ENCODE data around the gene ZNF420. TPM values are rescaled to one million over a fixed set of nuclear protein-coding genes. Genes with fewer than 3 reads are reported as not detected.

The ZNF420 gene
- total RNA-seq, 1 experiment from 2014 or later = 9.8 TPM

DNA sequence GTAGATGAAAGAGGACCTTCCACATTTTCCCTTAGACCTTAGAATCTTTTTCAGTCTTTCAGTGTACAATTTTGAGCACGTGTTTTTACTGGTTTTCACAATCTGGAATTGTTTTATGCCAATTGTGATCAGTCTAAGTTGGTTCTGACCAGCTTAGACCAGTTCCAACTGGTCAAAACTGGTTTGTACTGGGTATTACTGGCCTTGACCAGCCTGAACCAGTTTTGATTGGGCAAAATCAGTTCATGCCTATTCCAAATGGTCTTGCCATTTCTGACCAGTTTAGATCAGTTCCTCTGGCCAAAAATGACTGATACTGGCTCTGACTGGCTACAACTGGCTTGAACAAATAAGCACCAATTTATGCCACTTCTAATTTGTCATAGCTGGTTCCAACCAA, 57.9 kb downstream of the ZNF420 start:
- H2BK12ac ChIP-seq (ENCODE audit: insufficient read length, low read depth, low read length) = no peak overlapping the region
- H3K79me1 ChIP-seq (ENCODE audit: insufficient read depth, low read depth, low read length, poor library complexity, severe bottlenecking) = no peaks in the 10 kb centered on the region
- Mint-ChIP-seq H3K4me1 (no peaks in the 10 kb centered on the region), H3K36me3 (ENCODE audit: insufficient read depth in 1 of 3, low read depth in 3 of 3) (peaks cover 13 to 35% (median 23%) of the 10 kb centered on the region in 3 experiments; a peak in 6 of 7 replicates), H3K27ac (no peak overlapping the region), H3K4me3 (no peak overlapping the region), H3K27me3 (ENCODE audit: low read depth) (peaks cover 4% of the 10 kb centered on the region), H3K9me3 (peaks cover 91 to 97% of the 10 kb centered on the region in 2 experiments)
- no peak overlapping the region for H4K8ac ChIP-seq (replicated peaks; ENCODE audit: insufficient read length, low read depth, low read length)
- no peak overlapping the region for H3K4me2 ChIP-seq (ENCODE audit: insufficient read depth, insufficient read length, low read length)
- no peaks in the 10 kb centered on the region for H4K20me1 ChIP-seq (ENCODE audit: control insufficient read depth, insufficient read depth, insufficient read length)
- TF ChIP-seq, protein P1, sequence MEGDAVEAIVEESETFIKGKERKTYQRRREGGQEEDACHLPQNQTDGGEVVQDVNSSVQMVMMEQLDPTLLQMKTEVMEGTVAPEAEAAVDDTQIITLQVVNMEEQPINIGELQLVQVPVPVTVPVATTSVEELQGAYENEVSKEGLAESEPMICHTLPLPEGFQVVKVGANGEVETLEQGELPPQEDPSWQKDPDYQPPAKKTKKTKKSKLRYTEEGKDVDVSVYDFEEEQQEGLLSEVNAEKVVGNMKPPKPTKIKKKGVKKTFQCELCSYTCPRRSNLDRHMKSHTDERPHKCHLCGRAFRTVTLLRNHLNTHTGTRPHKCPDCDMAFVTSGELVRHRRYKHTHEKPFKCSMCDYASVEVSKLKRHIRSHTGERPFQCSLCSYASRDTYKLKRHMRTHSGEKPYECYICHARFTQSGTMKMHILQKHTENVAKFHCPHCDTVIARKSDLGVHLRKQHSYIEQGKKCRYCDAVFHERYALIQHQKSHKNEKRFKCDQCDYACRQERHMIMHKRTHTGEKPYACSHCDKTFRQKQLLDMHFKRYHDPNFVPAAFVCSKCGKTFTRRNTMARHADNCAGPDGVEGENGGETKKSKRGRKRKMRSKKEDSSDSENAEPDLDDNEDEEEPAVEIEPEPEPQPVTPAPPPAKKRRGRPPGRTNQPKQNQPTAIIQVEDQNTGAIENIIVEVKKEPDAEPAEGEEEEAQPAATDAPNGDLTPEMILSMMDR (conservative IDR thresholded peaks at IDR 0.05) = no peak
- no peak overlapping the region for H4K5ac ChIP-seq (ENCODE audit: insufficient read length, low read depth, low read length)
- no peak overlapping the region for H3K9ac ChIP-seq (ENCODE audit: extremely low read depth, insufficient read length, low read length)
- H3K4ac ChIP-seq (ENCODE audit: low read depth, low read length) = no peak overlapping the region
- no peak overlapping the region for H2BK5ac ChIP-seq (ENCODE audit: insufficient read length, low read length)
- H3K23ac ChIP-seq (ENCODE audit: insufficient read length, low read depth, low read length) = no peak overlapping the region
- H3K9me3 ChIP-seq (ENCODE audit: control insufficient read depth, low read depth, low read length) = peaks cover 89% of the 10 kb centered on the region
- no peak overlapping the region for H2BK120ac ChIP-seq (ENCODE audit: low read depth, low read length, poor library complexity, severe bottlenecking)
- no peak overlapping the region for H3T11ph ChIP-seq (ENCODE audit: low read length)
- no peak for DNase-seq
- H3K23me2 ChIP-seq (ENCODE audit: insufficient read length, low read depth, low read length, poor library complexity, severe bottlenecking) = no peaks in the 10 kb centered on the region
- no peaks in the 10 kb centered on the region for H3K27me3 ChIP-seq (ENCODE audit: insufficient read depth, low read length)
- no peak overlapping the region for H2AFZ ChIP-seq (ENCODE audit: low read length)
- no peak overlapping the region for H3K56ac ChIP-seq (ENCODE audit: insufficient read length, low read depth, low read length)
- no peak overlapping the region for H3K27ac ChIP-seq (ENCODE audit: insufficient read length, low read depth, low read length)
- no peak overlapping the region for H2AK5ac ChIP-seq (ENCODE audit: insufficient read length, low read length)
- H3K79me2 ChIP-seq (ENCODE audit: insufficient read depth, low read length) = no peaks in the 10 kb centered on the region
- no peak overlapping the region for H3K18ac ChIP-seq (ENCODE audit: insufficient read length, low read depth, low read length)
- no peak overlapping the region for H2BK15ac ChIP-seq (ENCODE audit: low read depth, low read length)
- H4K91ac ChIP-seq (ENCODE audit: insufficient read length, low read depth, low read length) = no peak overlapping the region
- H3K4me1 ChIP-seq (ENCODE audit: insufficient read depth, low read length) = no peaks in the 10 kb centered on the region
- H3K14ac ChIP-seq (ENCODE audit: insufficient read depth, low read length) = no peak overlapping the region
- H2BK20ac ChIP-seq (ENCODE audit: low read depth, low read length, poor library complexity, severe bottlenecking) = no peak overlapping the region
- no CpG with 5 or more reads among the region's 1 CpG for WGBS (ENCODE audit: extremely low coverage, insufficient read length, low lambda C conversion rate)
